Measurements from ENCODE around the gene CTH. TPM values are rescaled to one million over a fixed set of nuclear protein-coding genes. Genes with fewer than 3 reads are reported as not detected.
"Not testable (repeated sequence)": the region's sequence is repeated elsewhere in the genome, so short reads cannot be mapped to it uniquely, and the experiment has no call there.

The CTH gene
- polyA plus RNA-seq, 1 donor from 2014 or later = 1.7 TPM

DNA sequence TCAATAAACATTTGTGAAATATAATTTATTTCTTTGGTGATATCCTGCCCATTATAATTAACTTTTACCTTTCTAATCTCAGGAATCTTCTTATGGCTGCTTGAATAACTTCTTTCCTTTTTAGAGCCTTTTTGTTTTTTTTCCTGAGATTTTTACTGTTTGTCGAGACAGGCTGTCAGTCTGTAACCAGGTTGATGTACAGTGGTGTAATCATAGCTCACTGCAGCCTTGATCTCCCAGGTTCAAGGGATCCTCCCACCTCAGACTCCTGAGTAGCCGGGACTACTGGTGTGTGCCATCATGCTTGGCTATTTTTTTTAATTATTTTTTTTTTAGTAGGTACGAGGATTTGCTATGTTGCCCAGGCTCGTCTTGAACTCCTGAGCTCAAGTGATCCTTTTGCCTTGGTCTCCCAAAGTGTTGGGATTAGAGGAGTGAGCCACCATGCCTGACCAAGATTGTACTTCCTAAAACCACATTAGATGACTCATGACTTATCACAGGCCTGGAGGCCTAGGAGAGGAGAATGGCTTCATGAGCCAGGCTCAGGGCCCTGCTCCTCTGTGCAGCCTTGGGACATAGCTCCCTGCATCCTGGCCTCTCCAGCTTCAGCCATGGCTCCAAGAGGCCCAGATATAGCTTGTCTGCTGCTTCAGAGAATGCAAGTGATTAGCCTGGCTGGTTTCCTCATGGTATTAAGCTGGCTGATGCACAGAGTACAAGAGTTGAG is 48.6 kb downstream of the CTH start:
- Mint-ChIP-seq H3K27me3 (no peaks in the 10 kb centered on the region), H3K9me3 (peaks cover 2 to 7% (median 5%) of the 10 kb centered on the region in 3 donors), H3K4me3 (no peak overlapping the region), H3K36me3 (no peaks in the 10 kb centered on the region), H3K4me1 (no peaks in the 10 kb centered on the region), H3K27ac (no peak overlapping the region)

GRCh38 chr1:70460740-70461713 is 50.0 kb downstream of the CTH start:
- H3K27ac Mint-ChIP-seq, H3K4me3 Mint-ChIP-seq, H3K36me3 Mint-ChIP-seq, H3K4me1 Mint-ChIP-seq, H3K9me3 Mint-ChIP-seq, H3K27me3 Mint-ChIP-seq: not testable (repeated sequence)

- no peaks in the 10 kb centered on the region for H3K36me3 Mint-ChIP-seq
- no peak overlapping the region for H3K27ac Mint-ChIP-seq
- H3K27me3 Mint-ChIP-seq = peaks cover 2% of the 10 kb centered on the region
- peaks cover 2 to 3% (median 2%) of the 10 kb centered on the region in 3 donors for H3K9me3 Mint-ChIP-seq
- no peak overlapping the region for H3K4me3 Mint-ChIP-seq
- no peaks in the 10 kb centered on the region for H3K4me1 Mint-ChIP-seq
Observed at GRCh38 chr1:70462611-70463010, 51.5 kb downstream of the CTH start.

GRCh38 chr1:70465911-70466310 is 54.8 kb downstream of the CTH start:
- Mint-ChIP-seq H3K36me3 (peaks cover 2% of the 10 kb centered on the region), H3K9me3 (peaks cover 2 to 3% (median 2%) of the 10 kb centered on the region in 3 donors), H3K4me3 (no peak overlapping the region), H3K27me3 (peaks cover 6% of the 10 kb centered on the region), H3K27ac (no peak overlapping the region), H3K4me1 (no peaks in the 10 kb centered on the region)

GRCh38 chr1:70467531-70467930 is 56.5 kb downstream of the CTH start:
- Mint-ChIP-seq H3K27ac (no peak overlapping the region), H3K4me1 (no peaks in the 10 kb centered on the region), H3K9me3 (peaks cover 0 to 3% (median 2%) of the 10 kb centered on the region in 3 donors), H3K27me3 (peaks cover 6% of the 10 kb centered on the region), H3K36me3 (peaks cover 2% of the 10 kb centered on the region), H3K4me3 (no peak overlapping the region)

- Mint-ChIP-seq H3K9me3 (peaks cover 0 to 4% (median 3%) of the 10 kb centered on the region in 3 donors), H3K4me1 (no peaks in the 10 kb centered on the region), H3K36me3 (peaks cover 2% of the 10 kb centered on the region), H3K27me3 (peaks cover 6% of the 10 kb centered on the region), H3K4me3 (no peak overlapping the region), H3K27ac (no peak overlapping the region)
Observed at GRCh38 chr1:70468180-70468579, 57.1 kb downstream of the CTH start.

GRCh38 chr1:70469184-70469583 is 58.1 kb downstream of the CTH start:
- not testable (repeated sequence) for H3K27me3 Mint-ChIP-seq, H3K27ac Mint-ChIP-seq, H3K9me3 Mint-ChIP-seq, H3K4me1 Mint-ChIP-seq, H3K36me3 Mint-ChIP-seq, H3K4me3 Mint-ChIP-seq

DNA sequence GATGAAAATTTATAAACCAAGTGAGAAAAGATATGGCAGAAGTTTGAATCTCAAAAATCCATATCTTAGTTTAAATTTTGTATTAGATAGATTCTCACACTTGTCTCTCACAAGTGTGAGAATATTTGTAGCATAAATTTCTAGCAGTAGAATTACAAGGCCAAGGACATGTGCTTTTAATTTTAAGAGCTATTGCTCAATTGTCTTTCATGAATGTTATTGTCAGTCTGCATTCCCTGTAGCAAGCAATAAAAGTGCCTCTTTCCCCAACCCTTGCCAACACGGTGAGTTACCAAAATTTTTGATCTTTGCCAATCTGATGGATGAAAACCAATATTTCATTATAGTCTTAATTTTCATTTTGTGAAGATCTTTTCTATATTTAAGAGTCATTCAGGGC is 64.0 kb downstream of the CTH start:
- H3K4me1 Mint-ChIP-seq = no peaks in the 10 kb centered on the region
- peaks cover 3% of the 10 kb centered on the region for H3K27me3 Mint-ChIP-seq
- H3K36me3 Mint-ChIP-seq = peaks cover 2% of the 10 kb centered on the region
- no peak overlapping the region for H3K4me3 Mint-ChIP-seq
- H3K27ac Mint-ChIP-seq = no peak overlapping the region
- peaks cover 0 to 2% (median 0%) of the 10 kb centered on the region in 3 donors for H3K9me3 Mint-ChIP-seq

DNA sequence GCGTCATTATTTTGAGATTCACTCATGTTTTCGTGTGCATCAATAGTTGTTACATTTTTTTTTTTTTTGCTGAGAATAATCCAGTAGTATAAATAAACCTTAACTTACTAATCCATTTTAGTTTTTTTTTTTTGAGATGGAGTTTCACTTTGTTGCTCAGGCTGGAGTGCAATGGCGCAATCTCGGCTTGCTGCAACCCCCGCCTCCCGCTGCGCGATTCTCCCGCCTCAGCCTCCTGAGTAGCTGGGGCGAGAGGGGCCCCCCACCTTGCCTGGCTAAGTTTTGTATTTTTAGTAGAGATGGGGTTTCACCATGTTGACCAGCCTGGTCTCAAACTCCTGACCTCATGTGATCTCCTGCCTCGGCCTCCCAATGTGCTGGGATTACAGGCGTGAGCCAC is 66.0 kb downstream of the CTH start:
- Mint-ChIP-seq H3K36me3 (no peaks in the 10 kb centered on the region), H3K27ac (no peak overlapping the region), H3K9me3 (peaks cover 0 to 2% (median 0%) of the 10 kb centered on the region in 3 donors), H3K4me1 (no peaks in the 10 kb centered on the region), H3K4me3 (no peak overlapping the region), H3K27me3 (no peaks in the 10 kb centered on the region)

DNA sequence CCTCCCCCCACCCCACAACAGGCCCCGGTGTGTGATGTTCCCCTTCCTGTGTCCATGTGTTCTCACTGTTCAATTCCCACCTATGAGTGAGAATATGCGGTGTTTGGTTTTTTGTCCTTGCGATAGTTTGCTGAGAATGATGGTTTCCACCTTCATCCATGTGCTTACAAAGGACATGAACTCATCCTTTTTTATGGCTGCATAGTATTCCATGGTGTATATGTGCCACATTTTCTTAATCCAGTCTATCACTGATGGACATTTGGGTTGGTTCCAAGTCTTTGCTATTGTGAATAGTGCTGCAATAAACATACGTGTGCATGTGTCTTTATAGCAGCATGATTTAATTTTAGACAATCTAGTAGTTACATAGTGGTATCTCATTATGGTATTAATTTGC is 66.8 kb downstream of the CTH start:
- not testable (repeated sequence) for H3K4me1 Mint-ChIP-seq, H3K27me3 Mint-ChIP-seq, H3K4me3 Mint-ChIP-seq, H3K27ac Mint-ChIP-seq, H3K9me3 Mint-ChIP-seq, H3K36me3 Mint-ChIP-seq

DNA sequence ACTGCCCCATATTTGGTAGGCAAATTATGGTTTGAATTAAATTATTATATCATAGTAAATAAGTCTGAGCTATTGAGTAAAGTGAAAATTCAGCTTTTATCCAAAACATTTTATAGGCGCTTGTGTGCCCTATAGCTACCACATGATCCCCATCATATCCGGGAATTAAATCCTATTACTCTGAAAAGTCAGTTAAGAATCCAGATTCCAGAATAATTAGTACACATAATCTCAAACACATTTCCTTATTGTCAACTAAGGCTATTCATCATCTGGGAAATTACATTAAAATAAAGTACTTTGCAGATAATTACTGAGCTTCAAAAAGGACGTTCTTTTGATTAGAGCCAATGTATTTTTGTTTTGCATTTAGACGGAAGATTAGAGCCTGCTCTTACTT is 72.3 kb downstream of the CTH start:
- Mint-ChIP-seq H3K36me3 (no peaks in the 10 kb centered on the region), H3K9me3 (no peaks in the 10 kb centered on the region), H3K27ac (no peak overlapping the region)

GRCh38 chr1:70485624-70486023 is 74.6 kb downstream of the CTH start:
- Mint-ChIP-seq H3K36me3 (no peaks in the 10 kb centered on the region), H3K9me3 (peaks cover 0 to 7% (median 2%) of the 10 kb centered on the region in 3 donors), H3K27me3 (no peaks in the 10 kb centered on the region), H3K4me1 (no peaks in the 10 kb centered on the region), H3K27ac (no peak overlapping the region), H3K4me3 (no peak overlapping the region)

More for the DNA sequence above, 72.3 kb downstream of the CTH start:
- Mint-ChIP-seq H3K27me3 (no peaks in the 10 kb centered on the region), H3K4me1 (no peaks in the 10 kb centered on the region), H3K4me3 (no peak overlapping the region)

DNA sequence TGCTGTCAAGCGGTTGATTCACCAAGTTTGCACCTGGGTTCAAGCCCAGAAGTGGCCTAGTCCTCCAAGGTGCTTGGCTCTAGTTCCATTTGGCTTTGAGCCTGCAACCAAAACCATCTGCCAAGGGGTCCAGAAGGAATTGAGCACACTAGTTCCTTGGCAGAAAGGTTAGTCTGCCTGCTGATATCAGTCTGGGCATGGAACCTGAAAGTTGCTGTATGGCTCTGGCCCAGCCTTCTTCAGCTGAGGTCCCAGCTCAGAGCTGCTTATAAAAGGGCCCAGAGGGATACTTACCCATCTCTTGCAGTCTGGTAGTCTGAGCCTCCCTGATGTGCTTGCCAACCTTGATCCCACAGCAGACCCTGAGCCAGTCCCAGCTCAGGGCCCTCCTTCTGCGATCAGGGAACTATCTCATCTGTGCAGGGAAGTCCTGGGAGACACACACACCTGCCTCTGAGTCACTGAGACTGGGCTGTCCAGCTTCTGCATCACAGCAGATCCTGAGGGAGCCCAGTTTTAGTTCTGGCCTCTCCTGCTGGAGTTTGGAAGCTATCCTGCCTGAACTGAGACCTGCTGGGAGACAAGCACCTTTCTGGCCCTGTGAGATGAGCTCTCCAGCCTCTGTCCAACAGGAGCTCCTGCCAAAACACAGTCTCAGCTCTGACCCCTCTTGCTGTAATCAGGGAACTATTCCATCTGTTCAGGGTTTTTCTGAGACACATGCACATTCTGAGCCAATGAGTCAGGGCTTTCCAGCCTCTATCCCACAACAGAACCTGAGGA is 75.8 kb downstream of the CTH start:
- peaks cover 0 to 9% (median 3%) of the 10 kb centered on the region in 3 donors for H3K9me3 Mint-ChIP-seq
- H3K36me3 Mint-ChIP-seq = no peaks in the 10 kb centered on the region
- no peak overlapping the region for H3K27ac Mint-ChIP-seq
- H3K4me1 Mint-ChIP-seq = no peaks in the 10 kb centered on the region
- H3K4me3 Mint-ChIP-seq = no peak overlapping the region
- H3K27me3 Mint-ChIP-seq = peaks cover 3% of the 10 kb centered on the region

- Mint-ChIP-seq H3K27me3 (peaks cover 3% of the 10 kb centered on the region), H3K36me3 (no peaks in the 10 kb centered on the region), H3K4me3 (no peak overlapping the region), H3K9me3 (peaks cover 0 to 9% (median 4%) of the 10 kb centered on the region in 3 donors), H3K4me1 (no peaks in the 10 kb centered on the region), H3K27ac (no peak overlapping the region)
Observed at GRCh38 chr1:70487459-70487815, 76.4 kb downstream of the CTH start.

All from IgD-negative memory B cell (primary cell).